ENCODE measurements around the gene RIIAD1. TPM values are rescaled to one million over a fixed set of nuclear protein-coding genes. Genes with fewer than 3 reads are reported as not detected.

Gene RIIAD1
- total and polyA plus RNA-seq, 7 donors: 0.39 to 11.4 TPM; not detected in 5

DNA sequence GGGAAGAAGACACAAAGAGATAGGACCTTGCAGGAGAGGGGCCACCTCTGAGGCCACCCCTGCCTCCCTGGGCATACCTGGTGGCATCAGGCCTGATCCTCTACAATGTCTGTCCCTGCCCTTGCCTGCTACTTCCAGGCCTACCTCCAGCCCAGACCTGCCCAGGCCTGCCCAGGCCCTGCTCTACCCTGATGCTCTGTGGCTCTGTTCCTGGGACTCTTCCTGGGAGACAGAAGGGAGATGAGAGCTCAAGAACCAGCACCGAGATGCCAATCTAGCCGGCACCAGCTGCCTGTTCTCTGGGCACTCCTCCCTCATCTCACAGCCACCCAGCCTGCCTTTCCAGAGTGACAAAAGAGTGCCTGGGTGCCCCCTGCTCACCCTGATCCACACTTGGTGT lies 7.4 kb upstream of the RIIAD1 start:
- peaks cover 0 to 26% (median 15%) of the 10 kb centered on the region in 4 donors for H3K4me1 ChIP-seq
- intact Hi-C loops (cut with DNase I): no loop called here
- no peak overlapping the region for H3K27ac ChIP-seq
- H3K36me3 ChIP-seq: no peaks in the 10 kb centered on the region
- H3K27me3 ChIP-seq: peaks cover 11 to 38% (median 16%) of the 10 kb centered on the region in 3 donors
- WGBS, 2 donors: 61 to 82% methylated on average over 2 of the region's 2 CpGs
- H3K4me3 ChIP-seq: no peak overlapping the region
- DNase-seq: no peak
- no peak for TF ChIP-seq POLR2AphosphoS5 (IDR thresholded peaks at IDR 0.05)
- no peak for TF ChIP-seq POLR2A (IDR thresholded peaks at IDR 0.05)
- TF ChIP-seq, protein P1, sequence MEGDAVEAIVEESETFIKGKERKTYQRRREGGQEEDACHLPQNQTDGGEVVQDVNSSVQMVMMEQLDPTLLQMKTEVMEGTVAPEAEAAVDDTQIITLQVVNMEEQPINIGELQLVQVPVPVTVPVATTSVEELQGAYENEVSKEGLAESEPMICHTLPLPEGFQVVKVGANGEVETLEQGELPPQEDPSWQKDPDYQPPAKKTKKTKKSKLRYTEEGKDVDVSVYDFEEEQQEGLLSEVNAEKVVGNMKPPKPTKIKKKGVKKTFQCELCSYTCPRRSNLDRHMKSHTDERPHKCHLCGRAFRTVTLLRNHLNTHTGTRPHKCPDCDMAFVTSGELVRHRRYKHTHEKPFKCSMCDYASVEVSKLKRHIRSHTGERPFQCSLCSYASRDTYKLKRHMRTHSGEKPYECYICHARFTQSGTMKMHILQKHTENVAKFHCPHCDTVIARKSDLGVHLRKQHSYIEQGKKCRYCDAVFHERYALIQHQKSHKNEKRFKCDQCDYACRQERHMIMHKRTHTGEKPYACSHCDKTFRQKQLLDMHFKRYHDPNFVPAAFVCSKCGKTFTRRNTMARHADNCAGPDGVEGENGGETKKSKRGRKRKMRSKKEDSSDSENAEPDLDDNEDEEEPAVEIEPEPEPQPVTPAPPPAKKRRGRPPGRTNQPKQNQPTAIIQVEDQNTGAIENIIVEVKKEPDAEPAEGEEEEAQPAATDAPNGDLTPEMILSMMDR (IDR thresholded peaks at IDR 0.05): no peak
- TF ChIP-seq EP300 (IDR thresholded peaks at IDR 0.05): no peak
- H3K9me3 ChIP-seq: no peaks in the 10 kb centered on the region

DNA sequence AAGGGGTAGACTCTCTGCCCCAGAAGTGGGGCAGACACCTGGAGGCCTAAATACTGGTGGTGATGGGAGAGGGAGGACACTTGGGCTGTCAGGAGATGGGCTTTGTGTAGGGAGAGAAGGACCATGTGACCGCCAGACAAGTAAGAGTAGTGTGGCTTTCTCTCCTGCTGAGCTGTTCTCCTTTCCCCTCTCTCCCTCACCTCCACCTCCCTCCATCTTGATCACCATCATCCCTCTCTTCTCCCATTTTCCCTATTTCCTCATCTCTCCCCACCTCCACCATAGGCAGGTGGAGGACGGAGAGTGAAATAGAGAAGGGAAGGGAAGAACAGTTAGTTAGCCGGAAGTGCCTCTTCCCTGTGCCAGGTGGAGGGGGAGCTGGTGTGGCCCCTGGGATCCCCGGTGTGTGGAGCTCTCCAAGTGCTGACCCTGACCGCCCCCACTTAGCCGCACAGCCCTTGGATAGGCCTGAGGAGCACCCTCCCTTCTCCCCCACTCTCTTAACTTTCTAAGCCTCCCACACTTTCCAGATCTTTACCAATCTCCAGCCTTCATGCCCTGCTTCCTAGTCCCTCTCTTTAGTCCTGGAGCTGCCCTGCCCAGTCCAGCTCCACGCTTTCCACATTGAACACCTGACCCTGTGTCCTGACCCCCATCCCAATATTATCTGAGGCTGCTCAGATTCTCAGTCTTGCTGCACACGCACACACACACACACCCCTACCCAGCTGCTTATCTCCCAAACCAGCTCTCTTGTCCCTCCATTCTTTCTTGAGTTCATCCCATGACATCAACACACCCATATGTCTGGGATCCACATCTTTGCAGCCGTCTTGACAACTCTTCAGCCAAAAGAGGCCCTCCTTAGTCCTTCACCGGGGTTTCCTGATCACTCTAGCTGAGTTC lies 6.2 kb upstream of the RIIAD1 start:
- peaks cover 11 to 38% (median 16%) of the 10 kb centered on the region in 3 donors for H3K27me3 ChIP-seq
- 75 to 82% methylated on average over 10 of the region's 10 CpGs for WGBS, 2 donors
- peaks cover 0 to 27% (median 16%) of the 10 kb centered on the region in 4 donors for H3K4me1 ChIP-seq
- TF ChIP-seq EP300 (IDR thresholded peaks at IDR 0.05): no peak
- no peak for TF ChIP-seq POLR2AphosphoS5 (IDR thresholded peaks at IDR 0.05)
- TF ChIP-seq, protein P1 (IDR thresholded peaks at IDR 0.05): no peak
- TF ChIP-seq POLR2A (IDR thresholded peaks at IDR 0.05): no peak
- H3K4me3 ChIP-seq: no peak overlapping the region
- no peaks in the 10 kb centered on the region for H3K9me3 ChIP-seq
- no peaks in the 10 kb centered on the region for H3K36me3 ChIP-seq
- no peak overlapping the region for H3K27ac ChIP-seq
- intact Hi-C loops (cut with DNase I): no loop called here
- no peak for DNase-seq

DNA sequence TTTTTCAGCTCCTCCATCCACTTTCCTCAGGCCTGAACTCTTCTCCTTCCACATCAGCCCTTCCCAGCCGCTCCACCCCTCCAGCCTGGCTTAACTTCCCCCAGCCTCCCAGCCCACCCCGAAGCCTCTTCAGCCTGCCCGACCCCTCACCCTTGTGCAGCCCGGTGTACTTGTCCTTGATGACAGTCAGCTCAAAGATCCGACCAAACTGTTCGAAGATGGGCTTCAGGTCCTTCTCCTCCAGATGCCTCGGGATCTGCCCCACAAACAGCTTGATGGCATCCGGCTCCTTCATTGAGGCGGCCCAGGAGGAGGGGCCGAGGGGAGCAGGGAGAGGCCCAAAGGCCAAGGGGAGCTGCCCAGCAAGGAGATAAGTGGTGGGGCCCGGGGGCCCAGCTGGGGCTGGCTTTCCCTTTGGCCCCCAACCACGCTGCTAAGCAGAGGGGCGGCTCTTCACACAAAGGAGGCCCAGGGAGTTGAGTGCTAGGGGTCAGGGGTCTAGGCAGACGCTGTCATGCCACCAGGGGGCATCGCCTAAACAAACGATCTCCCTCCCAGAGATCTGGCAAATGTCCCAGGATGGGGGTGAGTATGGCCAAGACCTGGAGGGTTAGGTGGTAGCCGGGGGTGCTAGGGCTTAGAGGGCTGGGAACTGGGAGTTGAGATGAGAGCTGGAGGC lies 5.5 kb upstream of the RIIAD1 start:
- Histone ChIP-seq H3K36me3 (no peaks in the 10 kb centered on the region), H3K4me3 (no peak overlapping the region), H3K27me3 (peaks cover 11 to 38% (median 16%) of the 10 kb centered on the region in 3 donors), H3K9me3 (no peaks in the 10 kb centered on the region), H3K27ac (no peak overlapping the region), H3K4me1 (peaks cover 0 to 33% (median 24%) of the 10 kb centered on the region in 4 donors)
- no peak for DNase-seq
- no peak for TF ChIP-seq EP300 (IDR thresholded peaks at IDR 0.05)
- TF ChIP-seq, protein P1 (IDR thresholded peaks at IDR 0.05): no peak
- no peak for TF ChIP-seq POLR2AphosphoS5 (IDR thresholded peaks at IDR 0.05)
- TF ChIP-seq POLR2A (IDR thresholded peaks at IDR 0.05): no peak
- WGBS, 2 donors: 49 to 71% methylated on average over 17 of the region's 17 CpGs
- intact Hi-C loops (cut with DNase I): no loop called here

DNA sequence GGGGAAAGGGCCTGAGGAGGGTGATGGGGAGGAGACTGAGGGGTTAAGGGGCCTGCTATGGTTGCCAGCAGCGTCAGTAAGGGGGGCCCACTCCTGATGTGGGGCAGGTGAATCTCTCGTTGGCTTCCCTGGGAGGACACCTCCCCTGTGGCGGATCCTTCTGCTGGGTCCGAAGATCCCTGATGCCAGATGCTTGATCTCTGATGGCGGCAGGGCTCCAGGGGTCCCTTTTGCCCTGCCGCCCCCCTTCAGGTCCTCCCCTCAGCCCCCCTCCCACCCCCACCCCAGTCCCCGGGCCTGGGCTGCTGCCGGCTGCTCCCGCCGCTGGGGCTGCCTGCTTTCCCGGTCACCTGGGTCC lies 4.9 kb upstream of the RIIAD1 start:
- WGBS, 2 donors: 15 to 40% methylated on average over 11 of the region's 11 CpGs
- Histone ChIP-seq H3K9me3 (no peaks in the 10 kb centered on the region), H3K27me3 (peaks cover 11 to 35% (median 16%) of the 10 kb centered on the region in 3 donors), H3K4me3 (no peak overlapping the region), H3K36me3 (no peaks in the 10 kb centered on the region), H3K27ac (no peak overlapping the region), H3K4me1 (peaks cover 0 to 34% (median 28%) of the 10 kb centered on the region in 4 donors)
- DNase-seq: no peak
- intact Hi-C loops (cut with DNase I): no loop called here
- TF ChIP-seq POLR2AphosphoS5 (IDR thresholded peaks at IDR 0.05) (no peak), EP300 (IDR thresholded peaks at IDR 0.05) (no peak), POLR2A (IDR thresholded peaks at IDR 0.05) (no peak)
- TF ChIP-seq, protein P1 (IDR thresholded peaks at IDR 0.05): no peak

All from sigmoid colon (tissue), 7 donors.